ENCODE results near the gene IPCEF1.

The IPCEF1 gene

GRCh38 chr6:154280521-154280920, 76.1 kb downstream of the IPCEF1 start:
- DNase-seq (ENCODE audit: insufficient read length, low spot score) (no peak), FAIRE-seq (no peak)
- TF ChIP-seq POLR2A (IDR thresholded peaks at IDR 0.05; ENCODE audit: low read depth, low read length), result no peak

GRCh38 chr6:154277629-154278017, 79.0 kb downstream of the IPCEF1 start:
- DNase-seq (ENCODE audit: insufficient read length, low spot score) (no peak), FAIRE-seq (no peak)
- no peak for TF ChIP-seq POLR2A (IDR thresholded peaks at IDR 0.05; ENCODE audit: low read depth, low read length)

- FAIRE-seq (no peak), DNase-seq (ENCODE audit: insufficient read length, low spot score) (no peak)
- no peak for TF ChIP-seq POLR2A (IDR thresholded peaks at IDR 0.05; ENCODE audit: low read depth, low read length)
Measured at GRCh38 chr6:154276810-154277628, 79.6 kb downstream of the IPCEF1 start.

- DNase-seq (ENCODE audit: insufficient read length, low spot score) (no peak), FAIRE-seq (no peak)
- no peak for TF ChIP-seq POLR2A (IDR thresholded peaks at IDR 0.05; ENCODE audit: low read depth, low read length)
Measured at GRCh38 chr6:154274168-154274567, 82.4 kb downstream of the IPCEF1 start.

- no peak for TF ChIP-seq POLR2A (IDR thresholded peaks at IDR 0.05; ENCODE audit: low read depth, low read length)
- FAIRE-seq (no peak), DNase-seq (ENCODE audit: insufficient read length, low spot score) (no peak)
Measured at GRCh38 chr6:154268486-154268885, 88.1 kb downstream of the IPCEF1 start.

GRCh38 chr6:154267508-154268106, 89.0 kb downstream of the IPCEF1 start:
- no peak for FAIRE-seq
- no peak for DNase-seq (ENCODE audit: insufficient read length, low spot score)

GRCh38 chr6:154266560-154267099, 90.0 kb downstream of the IPCEF1 start:
- TF ChIP-seq POLR2A (IDR thresholded peaks at IDR 0.05; ENCODE audit: low read depth, low read length), result no peak
- DNase-seq (ENCODE audit: insufficient read length, low spot score), result no peak
- FAIRE-seq, result no peak

More at GRCh38 chr6:154267508-154268106, 89.0 kb downstream of the IPCEF1 start:
- no peak for TF ChIP-seq POLR2A (IDR thresholded peaks at IDR 0.05; ENCODE audit: low read depth, low read length)

- FAIRE-seq, result no peak
- no peak for TF ChIP-seq POLR2A (IDR thresholded peaks at IDR 0.05; ENCODE audit: low read depth, low read length)
- no peak for DNase-seq (ENCODE audit: insufficient read length, low spot score)
Measured at GRCh38 chr6:154261688-154262397, 94.8 kb downstream of the IPCEF1 start.

GRCh38 chr6:154258064-154258757, 98.4 kb downstream of the IPCEF1 start:
- DNase-seq (ENCODE audit: insufficient read length, low spot score) (no peak), FAIRE-seq (no peak)

GRCh38 chr6:154257067-154257466, 99.5 kb downstream of the IPCEF1 start:
- no peak for FAIRE-seq

More at GRCh38 chr6:154258064-154258757, 98.4 kb downstream of the IPCEF1 start:
- TF ChIP-seq POLR2A (IDR thresholded peaks at IDR 0.05; ENCODE audit: low read depth, low read length), result no peak

GRCh38 chr6:154252678-154253077, 103.9 kb downstream of the IPCEF1 start:
- DNase-seq (ENCODE audit: insufficient read length, low spot score) (no peak), FAIRE-seq (no peak)
- no peak for TF ChIP-seq POLR2A (IDR thresholded peaks at IDR 0.05; ENCODE audit: low read depth, low read length)

More at GRCh38 chr6:154257067-154257466, 99.5 kb downstream of the IPCEF1 start:
- DNase-seq (ENCODE audit: insufficient read length, low spot score), result no peak
- TF ChIP-seq POLR2A (IDR thresholded peaks at IDR 0.05; ENCODE audit: low read depth, low read length), result no peak

GRCh38 chr6:154251116-154251515, 105.5 kb downstream of the IPCEF1 start:
- FAIRE-seq (no peak), DNase-seq (ENCODE audit: insufficient read length, low spot score) (no peak)
- no peak for TF ChIP-seq POLR2A (IDR thresholded peaks at IDR 0.05; ENCODE audit: low read depth, low read length)

- DNase-seq (ENCODE audit: insufficient read length, low spot score) (no peak), FAIRE-seq (no peak)
- no peak for TF ChIP-seq POLR2A (IDR thresholded peaks at IDR 0.05; ENCODE audit: low read depth, low read length)
Measured at GRCh38 chr6:154249499-154250298, 106.9 kb downstream of the IPCEF1 start.
